Activated CD8-positive, alpha-beta memory T cell treated with anti-CD3 and anti-CD28 coated beads for 1 hour (primary cell): ENCODE measurements around the gene PSIP1.
"Not testable (repeated sequence)": the region's sequence is repeated elsewhere in the genome, so short reads cannot be mapped to it uniquely, and the experiment has no call there.

Source experiments
- DNase-seq, 2 donors: peaks; one replicate each; pipeline ENCODE4 v3.0.0-alpha.2; 2020; ENCODE audit warnings: low read depth in 1 of 2; ENCODE audit errors: extremely low read depth in 1 of 2

The PSIP1 gene

DNA sequence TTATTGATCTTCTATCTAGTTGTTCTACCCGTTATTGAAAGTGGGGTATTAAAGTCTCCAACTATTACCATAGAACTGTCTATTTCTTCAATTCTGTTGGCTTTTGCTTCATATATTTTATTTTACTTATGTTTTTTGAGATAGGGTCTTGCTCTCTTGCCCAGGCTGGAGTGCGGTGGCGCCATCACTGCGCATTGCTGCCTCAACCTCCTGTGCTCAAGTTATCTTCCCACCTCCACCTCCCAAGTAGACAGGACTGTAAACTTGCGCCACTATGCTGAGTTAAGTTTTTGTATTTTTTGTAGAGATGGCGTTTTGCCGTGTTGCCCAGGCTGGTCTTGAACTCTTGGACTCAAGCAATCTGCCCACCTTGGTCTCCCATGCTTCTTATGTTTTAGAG, 71.9 kb downstream of the PSIP1 start:
- no peak for DNase-seq

DNA sequence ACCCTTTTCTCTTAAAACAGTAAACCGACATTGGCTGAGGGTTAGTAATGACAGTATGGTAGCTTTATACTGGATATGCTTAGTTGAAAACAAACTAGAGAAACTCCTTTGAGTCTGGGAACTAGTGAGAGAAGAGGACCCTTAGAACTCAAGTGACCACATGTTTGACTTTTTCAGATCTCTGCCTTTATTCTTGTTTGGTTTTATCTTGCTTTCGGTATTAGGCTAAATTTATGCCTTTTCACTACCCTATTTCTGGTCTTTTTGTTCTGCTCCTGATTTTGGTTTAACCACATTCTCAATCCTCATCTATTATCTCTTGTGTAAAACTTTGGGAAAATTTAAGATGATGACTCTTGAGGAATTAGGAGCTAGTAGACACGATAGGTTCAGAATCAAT, 77.1 kb downstream of the PSIP1 start:
- no peak for DNase-seq

DNA sequence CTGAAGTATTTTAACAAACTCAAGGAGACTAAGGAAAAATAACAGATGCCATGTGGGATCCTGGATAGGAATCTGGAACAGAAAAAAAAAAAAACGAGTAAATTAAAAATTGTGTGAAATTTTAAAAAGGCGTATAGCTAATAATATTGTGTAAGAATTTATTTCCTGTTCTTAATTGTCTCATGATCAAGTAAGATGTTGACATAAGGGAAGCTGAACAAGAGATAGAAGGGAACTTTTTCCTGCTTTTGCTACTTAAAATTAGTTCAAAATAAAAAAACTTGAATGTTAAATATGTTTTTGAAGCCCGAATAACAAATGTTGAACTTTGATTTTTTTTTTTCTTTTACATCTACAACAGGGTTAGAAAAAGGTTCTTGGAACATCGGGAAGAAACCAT, 77.6 kb downstream of the PSIP1 start:
- no peak for DNase-seq

- DNase-seq: no peak
These were observed 79.6 kb downstream of the PSIP1 start for GRCh38 chr9:15430920-15431844.

DNA sequence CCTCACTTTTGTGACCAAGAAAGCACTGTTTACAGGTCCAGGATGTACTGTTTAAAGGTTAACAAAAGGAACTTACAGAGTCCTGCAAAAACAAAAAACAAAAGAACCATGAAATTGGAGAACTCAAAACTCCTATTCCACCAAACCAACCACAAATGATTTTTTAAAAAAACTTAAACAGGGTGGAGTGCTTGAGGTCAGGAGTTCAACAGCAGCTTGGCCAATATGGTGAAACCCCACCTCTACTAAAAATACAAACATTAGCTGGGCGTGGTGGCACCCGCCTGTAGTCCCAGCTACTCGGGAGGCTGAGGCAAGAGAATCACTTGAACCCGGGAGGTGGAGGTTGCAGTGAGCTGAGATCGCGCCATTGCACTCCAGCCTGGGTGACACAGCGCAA, 83.1 kb downstream of the PSIP1 start:
- not testable (repeated sequence) for DNase-seq

GRCh38 chr9:15426019-15426418, 84.8 kb downstream of the PSIP1 start:
- DNase-seq: no peak

DNA sequence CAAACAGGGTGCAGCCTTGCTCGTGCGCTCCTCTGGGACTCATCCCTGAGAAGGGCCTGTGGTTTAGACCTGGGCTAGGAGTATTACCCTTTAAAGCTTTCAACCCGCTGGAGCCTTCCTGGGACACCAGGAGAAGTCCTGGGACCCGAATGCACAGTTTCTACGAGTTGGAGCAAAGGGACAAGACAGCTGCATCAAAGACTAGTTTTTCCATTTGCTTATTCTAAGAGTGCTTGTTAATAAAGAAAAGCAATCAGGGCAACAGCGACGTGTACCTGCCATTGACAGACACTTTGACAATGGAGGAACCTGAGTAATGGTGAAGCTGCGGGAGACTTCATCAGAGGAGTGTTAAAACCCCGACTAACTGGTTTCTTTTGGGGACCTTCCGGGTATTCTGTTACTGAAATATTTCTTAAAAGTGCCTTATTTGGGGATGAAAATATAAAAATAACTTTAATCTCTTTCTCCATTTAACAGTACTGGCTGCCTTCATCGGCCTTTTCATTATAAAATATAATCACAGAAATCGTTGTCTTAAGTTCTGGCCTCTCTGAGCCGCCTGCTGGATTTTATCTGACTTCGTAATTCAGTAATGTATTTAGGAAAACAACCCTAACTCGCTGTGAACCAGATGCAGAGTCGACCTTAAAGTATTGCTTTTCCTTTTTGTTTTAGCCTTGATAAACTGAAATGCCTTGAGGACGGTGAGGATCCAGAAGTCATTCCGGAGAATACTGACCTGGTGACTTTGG, 87.4 kb downstream of the PSIP1 start:
- no peak for DNase-seq

DNA sequence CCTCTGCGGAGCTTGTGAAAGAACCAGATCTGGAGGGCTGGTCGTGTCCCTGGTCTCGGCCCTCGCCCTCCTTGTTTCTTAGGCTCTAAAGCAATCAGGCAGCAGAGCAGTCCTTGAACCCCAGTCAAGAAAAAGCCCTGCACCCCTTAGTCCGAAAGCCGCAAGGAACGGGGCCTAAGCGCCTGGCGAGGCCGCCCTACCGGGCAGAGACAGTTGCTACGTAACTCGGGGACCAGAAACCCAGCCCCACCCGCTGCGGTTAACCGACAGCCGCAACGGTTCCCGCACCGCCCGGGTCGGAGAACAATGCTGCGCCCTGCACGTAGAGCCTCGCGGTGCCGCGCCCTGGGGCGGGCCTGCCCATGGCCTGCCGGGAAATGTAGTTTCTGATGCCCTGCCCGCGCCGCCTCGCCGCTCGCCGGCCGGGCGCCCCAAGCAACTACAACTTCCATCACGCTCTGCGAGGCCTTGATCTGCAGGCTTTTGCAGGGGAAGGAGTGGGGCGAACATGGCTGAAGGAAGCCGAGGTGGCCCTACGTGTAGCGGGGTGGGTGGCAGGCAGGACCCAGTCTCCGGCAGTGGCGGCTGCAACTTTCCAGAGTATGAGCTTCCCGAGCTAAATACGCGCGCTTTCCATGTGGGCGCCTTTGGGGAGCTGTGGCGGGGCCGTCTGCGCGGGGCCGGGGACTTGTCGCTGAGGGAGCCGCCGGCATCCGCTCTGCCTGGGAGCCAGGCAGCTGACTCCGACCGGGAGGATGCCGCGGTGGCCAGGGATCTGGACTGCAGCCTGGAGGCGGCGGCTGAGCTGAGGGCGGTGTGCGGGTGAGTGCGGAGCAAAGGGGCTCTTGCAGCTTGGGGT, 88.2 kb downstream of the PSIP1 start, which contains the start of gene SNAPC3:
TSS of gene SNAPC3 (plus strand) at position 505 of the 859 bp plus-strand sequence. CDS start at position 509, 4 bp downstream.
- DNase-seq: peak; percentile 78 to 85

DNA sequence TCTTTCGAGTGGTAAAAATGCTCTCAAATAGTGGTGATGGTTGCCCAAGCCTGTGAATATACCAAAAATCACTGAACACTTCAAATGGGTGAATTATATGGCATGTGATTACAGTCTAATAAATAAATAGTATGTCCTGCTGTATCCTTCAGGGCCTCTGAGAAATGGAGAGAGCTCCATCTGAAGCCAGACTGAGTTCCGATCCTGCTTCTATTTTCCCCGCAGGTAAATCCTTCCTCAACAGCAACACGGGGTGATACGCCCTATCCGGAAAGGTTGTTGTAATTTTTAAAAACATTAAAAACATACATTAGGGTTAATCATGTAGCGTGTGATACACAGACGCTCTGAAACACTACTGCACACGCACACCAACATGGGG, 88.8 kb downstream of the PSIP1 start:
- DNase-seq: no peak

DNA sequence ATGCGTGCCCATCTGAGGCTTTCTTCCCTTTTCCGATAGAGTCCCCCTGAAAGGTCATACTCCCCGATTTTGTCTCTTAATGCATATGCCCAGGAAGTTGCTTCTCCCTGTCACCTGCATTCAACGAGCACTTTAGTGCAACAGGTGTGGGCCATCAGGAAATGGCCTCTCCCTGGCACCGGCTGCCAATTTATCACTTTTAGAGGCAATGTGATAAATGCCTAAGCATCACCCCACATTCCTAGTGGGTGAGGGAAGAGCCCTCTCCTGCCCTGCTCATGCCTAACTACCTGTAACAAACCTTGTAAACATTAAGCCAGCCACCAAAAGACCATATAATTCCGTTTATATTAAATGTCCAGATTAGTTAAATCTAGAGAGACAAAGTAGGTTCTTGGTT, 89.2 kb downstream of the PSIP1 start:
- DNase-seq: no peak

- no peak for DNase-seq
These were observed 90.0 kb downstream of the PSIP1 start for GRCh38 chr9:15420796-15421195.

- DNase-seq: no peak
These were observed 93.1 kb downstream of the PSIP1 start for GRCh38 chr9:15417626-15418025.

DNA sequence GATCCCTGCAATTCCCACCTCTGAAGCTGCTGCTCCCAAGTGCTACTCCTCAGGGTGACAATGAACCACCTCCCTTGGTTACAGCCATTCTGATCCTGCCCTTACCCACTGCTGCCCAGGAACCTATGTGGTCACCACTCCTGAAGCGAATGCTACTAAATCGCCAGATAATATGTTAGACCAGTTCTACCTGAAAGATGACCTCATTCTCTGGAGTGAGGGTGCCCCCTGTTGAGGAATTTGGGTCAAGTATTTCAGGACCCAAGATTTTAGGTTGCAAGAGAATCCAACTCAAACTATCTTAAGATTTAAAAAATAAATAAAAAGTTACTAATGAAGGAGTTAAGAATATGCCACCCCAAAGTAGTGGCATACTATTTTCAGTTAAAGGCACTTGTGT, 93.9 kb downstream of the PSIP1 start:
- no peak for DNase-seq
